HG02840 (cell line): Measurements from ENCODE around the gene TMIE.
"Not testable (repeated sequence)": the region's sequence is repeated elsewhere in the genome, so short reads cannot be mapped to it uniquely, and the experiment has no call there.

Experiments used
- ATAC-seq: cut with Tn5 transposase; IDR thresholded peaks from one replicate; pipeline ENCODE4 v1.9.1; 2021; ENCODE audit warnings: mild to moderate bottlenecking, moderate library complexity, moderate number of reproducible peaks; ENCODE audit not compliant: unreplicated experiment, low FRiP score

Gene TMIE

GRCh38 chr3:46719044-46719565 lies 17.9 kb downstream of the TMIE start:
- no peak for ATAC-seq

GRCh38 chr3:46719735-46720271 lies 18.6 kb downstream of the TMIE start:
- no peak for ATAC-seq

- no peak for ATAC-seq
Measured at GRCh38 chr3:46721009-46721408, 19.8 kb downstream of the TMIE start.

- no peak for ATAC-seq
Measured at GRCh38 chr3:46722443-46722842, 21.3 kb downstream of the TMIE start.

DNA sequence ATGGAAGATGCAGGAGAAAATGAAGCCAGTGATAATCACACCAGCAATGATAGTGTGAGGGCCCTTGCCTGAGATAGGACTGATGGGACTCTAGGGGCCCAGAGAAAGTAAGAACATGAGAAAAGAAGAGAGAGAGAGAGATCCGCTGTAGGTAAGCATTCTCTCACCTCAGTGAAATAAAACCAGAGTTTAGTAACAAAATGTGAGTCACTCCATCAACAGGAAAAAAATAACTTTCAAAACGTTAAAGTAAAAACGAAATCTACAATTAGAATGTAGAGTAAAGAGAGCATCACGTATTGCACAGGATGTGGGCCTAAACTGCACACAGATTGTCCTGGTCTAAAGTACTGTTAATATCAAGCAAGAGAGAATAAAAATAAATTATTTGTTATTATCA lies 23.2 kb downstream of the TMIE start:
- ATAC-seq = no peak

DNA sequence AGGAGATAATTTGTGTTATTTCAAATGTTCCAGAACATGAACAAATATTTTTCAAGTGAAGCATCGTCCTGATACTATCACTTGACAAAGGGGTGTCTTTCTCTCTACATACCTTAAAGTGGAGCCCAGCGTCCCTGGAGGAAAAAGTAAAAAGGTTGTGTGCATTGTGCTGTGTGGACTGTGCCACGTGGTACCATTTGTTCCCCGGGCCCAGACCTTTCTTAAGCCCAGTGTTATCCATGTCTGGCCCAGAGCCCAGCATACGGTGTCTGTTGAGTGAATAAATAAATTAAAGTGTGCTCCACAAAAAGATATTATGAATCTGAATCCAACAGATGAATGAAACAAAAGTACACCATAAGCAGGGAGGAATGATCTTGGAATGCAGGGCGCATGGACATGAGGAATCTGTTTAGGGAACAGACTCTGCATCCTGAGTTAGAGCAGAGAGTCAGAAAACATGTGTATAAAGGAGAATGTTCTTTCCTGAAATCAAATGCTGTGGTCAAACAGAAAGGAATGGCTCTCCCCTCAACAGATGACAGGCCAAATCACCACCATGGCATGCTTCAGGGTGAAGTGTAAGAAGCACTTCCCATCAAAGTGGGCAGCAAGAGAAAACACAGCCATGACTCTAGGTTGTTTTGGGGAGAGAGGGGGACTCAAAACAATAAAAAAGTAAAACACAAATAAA lies 24.6 kb downstream of the TMIE start:
- no peak for ATAC-seq

DNA sequence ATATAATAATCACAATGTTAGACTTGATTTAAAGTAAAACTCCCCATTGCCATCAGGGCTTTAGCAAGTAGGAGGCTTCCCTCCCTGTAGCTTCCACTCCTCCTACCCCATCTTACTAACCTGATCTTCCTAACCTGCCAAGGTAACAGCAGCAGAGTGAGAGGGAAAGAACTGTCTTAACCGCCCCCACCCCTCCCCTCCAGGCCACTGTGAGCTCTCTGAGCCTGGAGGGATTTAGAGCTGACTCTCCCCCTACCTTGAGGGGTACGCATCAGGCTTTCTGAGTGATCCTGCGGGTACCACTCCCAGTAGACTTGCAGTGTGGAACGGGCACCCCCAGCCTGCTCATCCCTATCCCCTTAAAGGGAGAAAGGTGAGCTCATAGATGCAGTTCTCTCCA lies 27.8 kb downstream of the TMIE start:
- no peak for ATAC-seq

DNA sequence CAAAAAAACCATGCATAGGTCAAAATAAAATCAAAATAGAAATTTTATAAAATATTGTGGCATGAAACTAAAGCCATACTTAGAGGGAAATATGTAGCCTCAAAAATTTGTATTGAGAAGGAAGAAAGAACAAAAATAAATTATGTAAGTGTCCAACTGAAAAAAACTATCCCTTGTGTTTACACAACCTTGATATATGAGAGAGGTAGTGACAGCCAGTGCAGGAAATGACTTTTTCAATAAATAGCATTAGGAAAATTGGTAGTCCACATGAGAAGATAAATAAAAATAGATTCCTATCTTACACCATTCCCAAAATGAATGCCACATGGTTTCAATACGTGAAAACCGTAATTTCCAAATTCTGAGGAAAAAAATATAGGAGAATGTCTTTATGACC lies 29.6 kb downstream of the TMIE start:
- ATAC-seq = no peak

- ATAC-seq = no peak
Measured at GRCh38 chr3:46731795-46732194, 30.6 kb downstream of the TMIE start.

- no peak for ATAC-seq
Measured at GRCh38 chr3:46733026-46733800, 32.0 kb downstream of the TMIE start.

DNA sequence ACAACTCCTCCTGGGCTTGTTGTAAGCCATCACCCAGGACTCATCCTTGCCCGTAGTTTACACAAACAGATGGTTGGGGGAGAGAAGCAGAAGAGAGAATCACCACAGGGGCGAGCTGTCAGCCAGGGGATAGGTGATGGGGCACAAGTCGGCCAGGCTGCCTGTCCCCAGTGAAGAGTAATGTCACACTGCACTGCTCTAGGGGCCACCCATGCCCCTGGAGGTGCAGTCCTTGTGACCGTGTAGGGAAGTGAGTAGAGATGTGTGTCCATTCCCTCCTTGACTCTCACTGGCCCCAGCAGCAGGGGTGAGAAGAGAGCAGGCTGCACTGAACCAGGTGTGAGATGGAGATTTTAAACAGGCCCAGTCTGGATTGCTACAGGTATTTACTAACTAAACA lies 33.6 kb downstream of the TMIE start:
- ATAC-seq = no peak

GRCh38 chr3:46736006-46736872 lies 35.0 kb downstream of the TMIE start:
- no peak for ATAC-seq

GRCh38 chr3:46737329-46737731 lies 36.1 kb downstream of the TMIE start:
- no peak for ATAC-seq

DNA sequence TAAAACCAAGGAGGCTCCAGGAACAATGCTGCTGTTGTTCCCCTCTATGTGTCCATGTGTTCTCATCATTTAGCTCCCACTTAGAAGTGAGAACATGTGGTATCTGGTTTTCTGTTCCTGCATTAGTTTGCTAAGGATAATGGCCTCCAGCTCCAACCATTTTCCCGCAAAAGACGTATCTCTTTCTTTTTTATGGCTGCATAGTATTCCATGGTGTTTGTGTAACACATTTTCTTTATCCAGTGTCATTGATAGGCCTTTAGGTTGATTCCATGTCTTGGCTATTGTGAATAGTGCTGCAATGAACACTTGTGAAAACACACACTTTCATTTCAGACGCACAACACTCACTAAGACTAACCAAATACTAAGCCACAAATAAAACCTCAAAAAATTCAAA lies 38.4 kb downstream of the TMIE start:
- not testable (repeated sequence) for ATAC-seq

GRCh38 chr3:46742992-46743585 lies 41.9 kb downstream of the TMIE start:
- no peak for ATAC-seq

GRCh38 chr3:46746711-46747110 lies 45.5 kb downstream of the TMIE start:
- no peak for ATAC-seq

GRCh38 chr3:46748170-46748569 lies 47.0 kb downstream of the TMIE start:
- no peak for ATAC-seq

DNA sequence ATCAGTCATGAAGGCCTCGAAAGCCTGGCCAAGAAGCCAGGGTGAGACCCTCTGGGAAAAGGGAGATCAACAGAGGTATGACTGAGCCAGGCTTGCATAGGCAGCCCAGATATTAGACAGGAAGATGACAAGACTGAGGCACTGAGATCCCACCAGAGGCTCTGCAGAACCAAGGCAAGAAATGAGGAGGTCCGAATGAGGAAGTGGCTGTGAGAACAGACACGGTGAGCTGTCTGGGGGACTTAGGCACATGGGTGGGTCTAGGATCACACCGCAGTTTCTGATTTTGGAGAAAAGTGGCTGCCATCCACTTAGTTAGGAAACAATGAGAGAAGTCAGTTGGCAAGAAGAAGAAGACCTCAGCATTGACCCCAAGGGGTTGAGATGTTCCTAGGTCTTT lies 47.9 kb downstream of the TMIE start:
- ATAC-seq = no peak

DNA sequence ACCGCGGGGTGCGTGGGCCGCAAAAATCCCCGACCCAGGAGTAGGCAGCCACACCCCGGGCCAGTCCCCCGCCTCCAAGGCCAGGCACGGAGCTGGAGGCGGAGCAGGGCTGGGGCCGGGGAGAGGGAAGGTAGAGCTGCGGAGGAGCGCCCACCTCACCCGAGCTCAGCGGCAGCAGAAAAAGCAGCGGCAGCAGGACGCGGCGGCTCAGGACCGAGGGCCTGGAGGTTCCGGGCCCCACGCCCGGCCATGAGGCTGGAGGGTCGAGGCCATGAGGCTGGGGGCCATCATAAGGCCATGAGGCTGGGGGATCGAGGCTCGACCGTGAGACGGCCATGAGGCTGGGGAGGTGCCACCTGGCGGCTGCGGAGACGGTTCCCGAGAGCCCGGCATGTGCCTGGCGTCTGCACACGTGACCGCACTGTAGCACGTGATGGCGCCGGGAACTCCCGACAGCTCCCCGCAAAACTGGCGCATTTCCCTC lies 49.4 kb downstream of the TMIE start:
- ATAC-seq = no peak

- not testable (repeated sequence) for ATAC-seq
Measured at GRCh38 chr3:46753127-46753526, 51.9 kb downstream of the TMIE start.
